ENCODE measurements around the gene GRM5. TPM values are rescaled to one million over a fixed set of nuclear protein-coding genes. Genes with fewer than 3 reads are reported as not detected.

GRM5 gene
- total RNA-seq, 4 donors from 2014 or later: 0.53 TPM; not detected in 3

GRCh38 chr11:88583251-88583650 lies 482.5 kb downstream of the GRM5 start:
- no peaks in the 10 kb centered on the region for H3K9me3 ChIP-seq
- no peak for TF ChIP-seq POLR2A (IDR thresholded peaks at IDR 0.05)
- TF ChIP-seq, protein P1, sequence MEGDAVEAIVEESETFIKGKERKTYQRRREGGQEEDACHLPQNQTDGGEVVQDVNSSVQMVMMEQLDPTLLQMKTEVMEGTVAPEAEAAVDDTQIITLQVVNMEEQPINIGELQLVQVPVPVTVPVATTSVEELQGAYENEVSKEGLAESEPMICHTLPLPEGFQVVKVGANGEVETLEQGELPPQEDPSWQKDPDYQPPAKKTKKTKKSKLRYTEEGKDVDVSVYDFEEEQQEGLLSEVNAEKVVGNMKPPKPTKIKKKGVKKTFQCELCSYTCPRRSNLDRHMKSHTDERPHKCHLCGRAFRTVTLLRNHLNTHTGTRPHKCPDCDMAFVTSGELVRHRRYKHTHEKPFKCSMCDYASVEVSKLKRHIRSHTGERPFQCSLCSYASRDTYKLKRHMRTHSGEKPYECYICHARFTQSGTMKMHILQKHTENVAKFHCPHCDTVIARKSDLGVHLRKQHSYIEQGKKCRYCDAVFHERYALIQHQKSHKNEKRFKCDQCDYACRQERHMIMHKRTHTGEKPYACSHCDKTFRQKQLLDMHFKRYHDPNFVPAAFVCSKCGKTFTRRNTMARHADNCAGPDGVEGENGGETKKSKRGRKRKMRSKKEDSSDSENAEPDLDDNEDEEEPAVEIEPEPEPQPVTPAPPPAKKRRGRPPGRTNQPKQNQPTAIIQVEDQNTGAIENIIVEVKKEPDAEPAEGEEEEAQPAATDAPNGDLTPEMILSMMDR (IDR thresholded peaks at IDR 0.05): no peak
- DNase-seq: no peak

GRCh38 chr11:88579466-88579865 lies 486.3 kb downstream of the GRM5 start:
- Histone ChIP-seq H3K9me3 (no peaks in the 10 kb centered on the region), H3K4me1 (no peaks in the 10 kb centered on the region), H3K4me3 (no peak overlapping the region), H3K27ac (no peak overlapping the region), H3K27me3 (no peaks in the 10 kb centered on the region), H3K36me3 (no peaks in the 10 kb centered on the region)
- TF ChIP-seq, protein P1 (IDR thresholded peaks at IDR 0.05): no peak
- no peak for TF ChIP-seq POLR2A (IDR thresholded peaks at IDR 0.05)
- no peak for DNase-seq

More at GRCh38 chr11:88583251-88583650, 482.5 kb downstream of the GRM5 start:
- Histone ChIP-seq H3K4me1 (no peaks in the 10 kb centered on the region), H3K27ac (no peak overlapping the region), H3K27me3 (no peaks in the 10 kb centered on the region), H3K4me3 (no peak overlapping the region), H3K36me3 (no peaks in the 10 kb centered on the region)

GRCh38 chr11:88576741-88577140 lies 489.0 kb downstream of the GRM5 start:
- Histone ChIP-seq H3K27me3 (no peaks in the 10 kb centered on the region), H3K4me3 (no peak overlapping the region), H3K27ac (no peak overlapping the region), H3K9me3 (no peaks in the 10 kb centered on the region), H3K4me1 (no peaks in the 10 kb centered on the region), H3K36me3 (no peaks in the 10 kb centered on the region)
- TF ChIP-seq, protein P1 (IDR thresholded peaks at IDR 0.05): no peak
- no peak for TF ChIP-seq POLR2A (IDR thresholded peaks at IDR 0.05)
- no peak for DNase-seq

- Histone ChIP-seq H3K27me3 (no peaks in the 10 kb centered on the region), H3K27ac (no peak overlapping the region), H3K36me3 (no peaks in the 10 kb centered on the region), H3K4me3 (no peak overlapping the region), H3K9me3 (no peaks in the 10 kb centered on the region), H3K4me1 (no peaks in the 10 kb centered on the region)
- no peak for TF ChIP-seq POLR2A (IDR thresholded peaks at IDR 0.05)
- TF ChIP-seq, protein P1 (IDR thresholded peaks at IDR 0.05): no peak
- DNase-seq: no peak
Observed at GRCh38 chr11:88575916-88576315, 489.9 kb downstream of the GRM5 start.

GRCh38 chr11:88569342-88569741 lies 496.4 kb downstream of the GRM5 start:
- H3K4me3 ChIP-seq: no peak overlapping the region
- H3K9me3 ChIP-seq: no peaks in the 10 kb centered on the region
- H3K36me3 ChIP-seq: no peaks in the 10 kb centered on the region
- no peaks in the 10 kb centered on the region for H3K27me3 ChIP-seq
- no peak for DNase-seq
- H3K4me1 ChIP-seq: no peaks in the 10 kb centered on the region
- H3K27ac ChIP-seq: no peak overlapping the region
- no peak for TF ChIP-seq POLR2A (IDR thresholded peaks at IDR 0.05)
- TF ChIP-seq, protein P1 (IDR thresholded peaks at IDR 0.05): no peak

- H3K4me3 ChIP-seq: no peak overlapping the region
- no peak overlapping the region for H3K27ac ChIP-seq
- TF ChIP-seq, protein P1 (IDR thresholded peaks at IDR 0.05): no peak
- no peak for TF ChIP-seq POLR2A (IDR thresholded peaks at IDR 0.05)
Observed at GRCh38 chr11:88555829-88556202, 510.0 kb downstream of the GRM5 start.

More at GRCh38 chr11:88555829-88556202, 510.0 kb downstream of the GRM5 start:
- Histone ChIP-seq H3K36me3 (no peaks in the 10 kb centered on the region), H3K27me3 (no peaks in the 10 kb centered on the region), H3K9me3 (no peaks in the 10 kb centered on the region), H3K4me1 (no peaks in the 10 kb centered on the region)
- DNase-seq: no peak
